ENCODE data around the gene DLX1. TPM values are rescaled to one million over a fixed set of nuclear protein-coding genes. Genes with fewer than 3 reads are reported as not detected.

Gene DLX1
- total RNA-seq, 1 experiment from 2014 or later = 7.6 TPM

GRCh38 chr2:172116107-172116506 lies 30.8 kb downstream of the DLX1 start:
- Histone ChIP-seq H3K27me3 (ENCODE audit: low read length) (no peaks in the 10 kb centered on the region), H3K4me1 (ENCODE audit: insufficient read depth, low read length) (peaks cover 22% of the 10 kb centered on the region), H3F3A (ENCODE audit: low read length, unreplicated experiment) (peaks cover 5% of the 10 kb centered on the region), H3K9me3 (ENCODE audit: low read length) (no peaks in the 10 kb centered on the region), H3K4me2 (ENCODE audit: low read length) (no peak overlapping the region), H3K9ac (ENCODE audit: low read length) (no peak overlapping the region), H3K79me2 (ENCODE audit: low read length) (no peaks in the 10 kb centered on the region), H3K27ac (ENCODE audit: low read length) (no peak overlapping the region), H3K36me3 (ENCODE audit: low read depth, low read length) (no peaks in the 10 kb centered on the region), H3K4me3 (ENCODE audit: low read length) (no peak overlapping the region), H3K9me2 (replicated peaks; ENCODE audit: low read length) (no peaks in the 10 kb centered on the region), H4K20me1 (ENCODE audit: low read length) (no peaks in the 10 kb centered on the region), H2AFZ (ENCODE audit: low read length) (no peak overlapping the region)
- intact Hi-C loops (cut with micrococcal nuclease) = no loop called here
- BruUV-seq (replicated peaks) = no TSS peak
- no peak for TF ChIP-seq EZH2 (IDR thresholded peaks at IDR 0.05; ENCODE audit: low read length, unreplicated experiment)
- no peak for TF ChIP-seq EZH2phosphoT487 (IDR thresholded peaks at IDR 0.05; ENCODE audit: borderline replicate concordance, low read length)
- TF ChIP-seq CTCF (conservative IDR thresholded peaks at IDR 0.05; ENCODE audit: low read depth, low read length) = no peak
- ChIA-PET POLR2A (ENCODE audit: unreplicated experiment) (no interaction called here), CTCF (no interaction called here)
- DNase-seq = no peak
- no peak for ATAC-seq

GRCh38 chr2:172119089-172119488 lies 33.8 kb downstream of the DLX1 start:
- Histone ChIP-seq H3K4me2 (ENCODE audit: low read length) (peak overlapping the region; percentile 78), H3K4me3 (ENCODE audit: low read length) (peak overlapping the region; percentile 33; the same call in 1 of the 2 replicates), H4K20me1 (ENCODE audit: low read length) (no peaks in the 10 kb centered on the region), H3F3A (ENCODE audit: low read length, unreplicated experiment) (peaks cover 5% of the 10 kb centered on the region), H3K36me3 (ENCODE audit: low read depth, low read length) (no peaks in the 10 kb centered on the region), H2AFZ (ENCODE audit: low read length) (0 out of 2 replicates have a peak overlapping the region, but pooled peaks have one; percentile 28), H3K79me2 (ENCODE audit: low read length) (no peaks in the 10 kb centered on the region), H3K9ac (ENCODE audit: low read length) (peak overlapping the region; percentile 54), H3K4me1 (ENCODE audit: insufficient read depth, low read length) (peaks cover 27% of the 10 kb centered on the region), H3K27ac (ENCODE audit: low read length) (peak overlapping the region; percentile 94), H3K9me2 (replicated peaks; ENCODE audit: low read length) (no peaks in the 10 kb centered on the region), H3K27me3 (ENCODE audit: low read length) (no peaks in the 10 kb centered on the region), H3K9me3 (ENCODE audit: low read length) (no peaks in the 10 kb centered on the region)
- ChIA-PET CTCF (interaction anchor here (0.6 kb wide), 1 partner anchor 8 kb away, joined by 3 read pairs; no protein-coding TSS in a partner anchor), POLR2A (ENCODE audit: unreplicated experiment) (interaction anchor here (0.6 kb wide), 1 partner anchor 9 kb away, joined by 3 read pairs; no protein-coding TSS in a partner anchor)
- DNase-seq (peak; percentile 93), ATAC-seq (peak; percentile 79)
- intact Hi-C loops (cut with micrococcal nuclease) = no loop called here
- no peak for TF ChIP-seq EZH2phosphoT487 (IDR thresholded peaks at IDR 0.05; ENCODE audit: borderline replicate concordance, low read length)
- no TSS peak for BruUV-seq (replicated peaks)

GRCh38 chr2:172120118-172120517 lies 34.8 kb downstream of the DLX1 start:
- H3F3A ChIP-seq (ENCODE audit: low read length, unreplicated experiment) = peaks cover 5% of the 10 kb centered on the region
- ChIA-PET POLR2A (ENCODE audit: unreplicated experiment) (no interaction called here), CTCF (interaction anchor here (0.9 kb wide), 1 partner anchor 414 kb away, joined by 3 read pairs; no protein-coding TSS in a partner anchor)
- H3K9ac ChIP-seq (ENCODE audit: low read length) = no peak overlapping the region
- no peak overlapping the region for H3K4me3 ChIP-seq (ENCODE audit: low read length)
- no peaks in the 10 kb centered on the region for H3K79me2 ChIP-seq (ENCODE audit: low read length)
- H3K4me1 ChIP-seq (ENCODE audit: insufficient read depth, low read length) = peaks cover 27% of the 10 kb centered on the region
- H3K36me3 ChIP-seq (ENCODE audit: low read depth, low read length) = no peaks in the 10 kb centered on the region
- H2AFZ ChIP-seq (ENCODE audit: low read length) = no peak overlapping the region
- no peak overlapping the region for H3K27ac ChIP-seq (ENCODE audit: low read length)
- ATAC-seq (no peak), DNase-seq (no peak)
- no peak overlapping the region for H3K4me2 ChIP-seq (ENCODE audit: low read length)
- no peaks in the 10 kb centered on the region for H4K20me1 ChIP-seq (ENCODE audit: low read length)
- BruUV-seq (replicated peaks) = no TSS peak
- no peaks in the 10 kb centered on the region for H3K27me3 ChIP-seq (ENCODE audit: low read length)
- H3K9me2 ChIP-seq (replicated peaks; ENCODE audit: low read length) = no peaks in the 10 kb centered on the region
- no peak for TF ChIP-seq EZH2phosphoT487 (IDR thresholded peaks at IDR 0.05; ENCODE audit: borderline replicate concordance, low read length)
- TF ChIP-seq EZH2 (IDR thresholded peaks at IDR 0.05; ENCODE audit: low read length, unreplicated experiment) = no peak
- TF ChIP-seq CTCF (conservative IDR thresholded peaks at IDR 0.05; ENCODE audit: low read depth, low read length) = no peak
- no peaks in the 10 kb centered on the region for H3K9me3 ChIP-seq (ENCODE audit: low read length)
- intact Hi-C loops (cut with micrococcal nuclease) = no loop called here

Measured in PC-3 (cell line).